Measurements from ENCODE around the gene NEAT1.

DNA sequence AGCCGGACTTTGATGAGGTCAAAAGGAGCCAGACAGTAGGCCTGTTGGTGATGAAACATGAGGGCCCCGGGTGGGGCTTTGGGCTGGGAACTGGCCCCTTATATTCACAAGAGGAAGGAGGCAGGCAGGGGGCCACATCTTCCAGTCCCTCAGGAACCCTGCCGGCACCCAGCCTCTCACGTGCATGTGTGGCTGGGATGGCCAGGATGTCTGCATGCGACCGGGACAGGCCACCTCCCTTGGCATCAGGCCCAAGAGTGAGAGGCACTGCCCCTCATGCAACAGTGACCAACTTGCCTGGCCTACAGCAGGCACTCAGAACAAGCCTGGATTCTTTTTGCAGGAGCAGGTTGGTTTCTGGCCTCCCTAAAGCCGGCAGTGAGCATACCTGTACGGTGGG is 45.6 kb upstream of the NEAT1 start:
- TF ChIP-seq CTCF (IDR thresholded peaks at IDR 0.05 in 2 of 3, conservative IDR thresholded peaks at IDR 0.05 in 1 of 3; ENCODE audit: borderline replicate concordance in 1 of 3, insufficient read depth in 1 of 3, low read depth in 2 of 3, low read length in 2 of 3) (no peak), EZH2 (IDR thresholded peaks at IDR 0.05) (no peak), POLR2A (IDR thresholded peaks at IDR 0.05; ENCODE audit: borderline replicate concordance, extremely low read depth, insufficient read depth, insufficient read length) (no peak), REST (IDR thresholded peaks at IDR 0.05; ENCODE audit: low read depth) (no peak), RAD21 (IDR thresholded peaks at IDR 0.05; ENCODE audit: low read depth) (no peak), SP1 (IDR thresholded peaks at IDR 0.05; ENCODE audit: low read depth) (no peak), SIN3A (IDR thresholded peaks at IDR 0.05; ENCODE audit: low read depth) (no peak), JUND (IDR thresholded peaks at IDR 0.05) (no peak), ELF1 (IDR thresholded peaks at IDR 0.05; ENCODE audit: borderline replicate concordance, low read depth) (no peak), TCF7L2 (IDR thresholded peaks at IDR 0.05; ENCODE audit: borderline replicate concordance, extremely low read depth, insufficient read depth, insufficient read length) (no peak)
- TF ChIP-seq, protein P1, sequence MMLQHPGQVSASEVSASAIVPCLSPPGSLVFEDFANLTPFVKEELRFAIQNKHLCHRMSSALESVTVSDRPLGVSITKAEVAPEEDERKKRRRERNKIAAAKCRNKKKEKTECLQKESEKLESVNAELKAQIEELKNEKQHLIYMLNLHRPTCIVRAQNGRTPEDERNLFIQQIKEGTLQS (IDR thresholded peaks at IDR 0.05), result no peak
